HepG2 (cell line): ENCODE results near the gene CEACAM4. TPM values are rescaled to one million over a fixed set of nuclear protein-coding genes. Genes with fewer than 3 reads are reported as not detected.

Source experiments
- BORCS8-MEF2B ChIP-seq: sonication (generic); formaldehyde crosslinking; IDR thresholded peaks from 2 replicates; pipeline ENCODE4 v1.8.0; 2022; ENCODE audit warnings: mild to moderate bottlenecking, missing genetic modification reagents
- GTF2F1 ChIP-seq: fragments of 150-350 bp; IDR thresholded peaks from 2 replicates; pipeline ENCODE4 v1.6.1; 2014; ENCODE audit warnings: low read length
- IKZF4 ChIP-seq: sonication (generic); formaldehyde crosslinking; IDR thresholded peaks from 2 replicates; pipeline ENCODE4 v1.5.1; 2020; ENCODE audit warnings: borderline replicate concordance, mild to moderate bottlenecking, low read depth, missing genetic modification reagents; ENCODE audit errors: not compliant biosample characterization
- MYPOP ChIP-seq: sonication (generic); formaldehyde crosslinking; IDR thresholded peaks from 2 replicates; pipeline ENCODE4 v1.8.1; 2023; ENCODE audit warnings: mild to moderate bottlenecking, moderate library complexity, missing genetic modification reagents
- ONECUT2 ChIP-seq: sonication (generic); formaldehyde crosslinking; IDR thresholded peaks from 2 replicates; pipeline ENCODE4 v1.4.0; 2020; ENCODE audit warnings: missing genetic modification reagents
- SKIL ChIP-seq: sonication (generic); formaldehyde crosslinking; IDR thresholded peaks from 2 replicates; pipeline ENCODE4 v1.8.0; 2022; ENCODE audit warnings: missing genetic modification reagents, mild to moderate bottlenecking, moderate library complexity, borderline replicate concordance
- SOX5 ChIP-seq: IDR thresholded peaks from 2 replicates; pipeline ENCODE4 v1.6.1; 2016; ENCODE audit warnings: borderline replicate concordance
- YEATS4 ChIP-seq: sonication (generic); formaldehyde crosslinking; IDR thresholded peaks from 2 replicates; pipeline ENCODE4 v1.4.0; 2020; ENCODE audit warnings: missing genetic modification reagents, borderline replicate concordance
- ZBTB14 ChIP-seq: sonication (generic); formaldehyde crosslinking; IDR thresholded peaks from 2 replicates; pipeline ENCODE4 v1.4.0; 2020; ENCODE audit warnings: missing genetic modification reagents
- ZBTB34 ChIP-seq: sonication (generic); formaldehyde crosslinking; IDR thresholded peaks from 2 replicates; pipeline ENCODE4 v1.8.0; 2022; ENCODE audit warnings: mild to moderate bottlenecking, missing genetic modification reagents
- ZBTB37 ChIP-seq: sonication (generic); formaldehyde crosslinking; IDR thresholded peaks from 2 replicates; pipeline ENCODE4 v1.4.0; 2020; ENCODE audit warnings: mild to moderate bottlenecking, missing genetic modification reagents
- ZC3H4 ChIP-seq: sonication (generic); formaldehyde crosslinking; IDR thresholded peaks from 2 replicates; pipeline ENCODE4 v1.4.0; 2020; ENCODE audit warnings: missing genetic modification reagents, borderline replicate concordance
- ZFP82 ChIP-seq: sonication (generic); formaldehyde crosslinking; IDR thresholded peaks from 2 replicates; pipeline ENCODE4 v1.5.1; 2020; ENCODE audit warnings: mild to moderate bottlenecking, missing genetic modification reagents, borderline replicate concordance
- ZKSCAN8 ChIP-seq: IDR thresholded peaks from 2 replicates; pipeline ENCODE4 v1.6.1; 2016; ENCODE audit warnings: borderline replicate concordance, missing genetic modification reagents, missing compliant biosample characterization
- ZMYM2 ChIP-seq: sonication (generic); formaldehyde crosslinking; IDR thresholded peaks from 2 replicates; pipeline ENCODE4 v1.8.0; 2022; ENCODE audit warnings: mild to moderate bottlenecking, missing genetic modification reagents
- ZNF543 ChIP-seq: sonication (generic); formaldehyde crosslinking; IDR thresholded peaks from 2 replicates; pipeline ENCODE4 v1.4.0; 2020; ENCODE audit warnings: mild to moderate bottlenecking, missing genetic modification reagents
- ZNF574 ChIP-seq: sonication (generic); formaldehyde crosslinking; IDR thresholded peaks from 2 replicates; pipeline ENCODE4 v1.4.0; 2020; ENCODE audit warnings: missing genetic modification reagents
- ZNF607 ChIP-seq: sonication (generic); formaldehyde crosslinking; IDR thresholded peaks from 2 replicates; pipeline ENCODE4 v1.5.1; 2020; ENCODE audit warnings: missing genetic modification reagents, mild to moderate bottlenecking, borderline replicate concordance
- ZNF792 ChIP-seq: IDR thresholded peaks from 2 replicates; pipeline ENCODE4 v1.6.1; 2016
- polyA plus RNA-seq, 8 experiments: library from polyadenylated mRNA; depleted of rRNA in 3 of 8; stranded (reverse) in 7 of 8; unstranded in 1 of 8; fragments of >200 nt; fragmentation: Illumina TruSeq in 4 of 8; extraction: Trizol in 4 of 8; gene quantifications; 2 replicates each; pipeline versions ENCODE4 v1.2.1 to v1.2.3, GENCODE V29; 2011 to 2016; ENCODE audit warnings: low read depth in 4 of 8, missing spikeins in 1 of 8, mixed read lengths in 1 of 8; ENCODE audit not compliant: insufficient read depth in 1 of 8
- total RNA-seq, 5 experiments: library from RNA; depleted of rRNA; stranded (reverse); fragments of >200 nt; fragmentation: Illumina TruSeq; extraction: Trizol; gene quantifications; 2 replicates each; pipeline ENCODE4 v1.2.3, GENCODE V29; 2016; ENCODE audit warnings: low read depth in 1 of 5

The CEACAM4 gene
- total and polyA plus RNA-seq, 2 of the 13 experiments (the other 11 are each of a cell fraction or from before 2014, with no cell fraction given) = not detected

- TF ChIP-seq SKIL (CRISPR knock-in tag) = no peak
- TF ChIP-seq SOX5 (CRISPR knock-in tag) = no peak
- TF ChIP-seq ZNF543 (CRISPR knock-in tag) = no peak
- TF ChIP-seq ZFP82 (CRISPR knock-in tag) = no peak
- no peak for TF ChIP-seq BORCS8-MEF2B (CRISPR knock-in tag)
- TF ChIP-seq ZNF574 (CRISPR knock-in tag) = peak; percentile 20; the same call in 1 of the 2 replicates
- TF ChIP-seq ZC3H4 (CRISPR knock-in tag) = no peak
- TF ChIP-seq ZBTB34 (CRISPR knock-in tag) = no peak
- TF ChIP-seq ZBTB37 = no peak
- no peak for TF ChIP-seq ZMYM2 (CRISPR knock-in tag)
- no peak for TF ChIP-seq ZBTB14 (CRISPR knock-in tag)
- TF ChIP-seq ZNF607 (CRISPR knock-in tag) = no peak
- TF ChIP-seq ZKSCAN8 = no peak
- no peak for TF ChIP-seq IKZF4 (CRISPR knock-in tag)
- no peak for TF ChIP-seq YEATS4 (CRISPR knock-in tag)
- TF ChIP-seq ZNF792 (CRISPR knock-in tag) = 0 out of 2 replicates have a peak, but pooled peaks have one; percentile 34
- TF ChIP-seq GTF2F1 = no peak
- TF ChIP-seq ONECUT2 = 0 out of 2 replicates have a peak, but pooled peaks have one; percentile 18
- no peak for TF ChIP-seq MYPOP (CRISPR knock-in tag)
Observed at GRCh38 chr19:41616792-41617621, 9.9 kb downstream of the CEACAM4 start (continued).
